Uterus (tissue), 2 donors: Measurements from ENCODE around the gene FGF9.

Experiments
- POLR2A ChIP-seq, 2 donors: fragments of 450-650 bp; IDR thresholded peaks; one replicate each; pipeline ENCODE4 v1.6.1; 2016; ENCODE audit warnings: antibody characterized with exemption in 2 of 2, mild to moderate bottlenecking in 1 of 2, moderate library complexity in 1 of 2
- TF ChIP-seq, protein P1 (sequence below), 4 experiments: fragments of 200-600 bp in 2 of 4; fragments of 450-650 bp in 2 of 4; sonication (generic) in 2 of 4; IDR thresholded peaks; one replicate each; pipeline ENCODE4 v1.5.1; 2016 to 2019; ENCODE audit warnings: antibody characterized with exemption in 4 of 4, mild to moderate bottlenecking in 2 of 4, moderate library complexity in 1 of 4

DNA sequence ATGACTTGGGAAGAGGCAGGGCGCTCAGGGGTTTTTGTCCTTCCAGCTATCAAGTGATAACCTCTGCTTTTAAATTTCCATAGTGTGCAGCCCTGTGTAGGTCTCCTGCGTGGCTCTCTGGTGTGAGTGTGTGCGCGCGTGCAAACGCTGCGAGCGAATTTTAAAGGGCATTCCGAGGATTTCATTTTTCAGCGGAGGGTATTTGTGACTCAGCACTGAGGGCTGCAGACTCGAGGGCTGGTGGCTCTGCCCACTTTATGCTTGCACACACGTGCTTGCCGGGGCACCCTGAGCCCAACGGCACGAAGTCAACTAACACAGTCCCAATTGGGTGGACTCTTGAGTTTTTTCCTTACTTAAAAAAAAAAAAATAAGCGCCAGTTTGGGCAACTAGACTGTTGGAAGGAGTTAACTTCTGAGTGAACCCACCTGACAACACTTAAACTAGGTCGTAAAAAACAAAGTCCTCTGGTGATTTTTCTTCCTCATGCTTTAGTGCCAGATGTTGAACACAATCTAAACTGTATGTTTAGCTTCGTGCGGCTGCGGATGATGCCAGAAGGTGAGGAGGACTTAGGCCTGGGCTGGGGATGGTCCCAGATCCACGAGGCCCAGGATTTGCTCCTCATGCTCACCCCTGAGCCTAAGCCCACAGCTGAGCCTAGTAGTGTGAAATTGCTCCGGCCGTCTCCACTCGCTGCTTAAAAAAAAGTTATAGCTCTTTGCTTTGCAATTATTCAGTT lies 2.1 kb downstream of the FGF9 start:
- TF ChIP-seq, protein P1, sequence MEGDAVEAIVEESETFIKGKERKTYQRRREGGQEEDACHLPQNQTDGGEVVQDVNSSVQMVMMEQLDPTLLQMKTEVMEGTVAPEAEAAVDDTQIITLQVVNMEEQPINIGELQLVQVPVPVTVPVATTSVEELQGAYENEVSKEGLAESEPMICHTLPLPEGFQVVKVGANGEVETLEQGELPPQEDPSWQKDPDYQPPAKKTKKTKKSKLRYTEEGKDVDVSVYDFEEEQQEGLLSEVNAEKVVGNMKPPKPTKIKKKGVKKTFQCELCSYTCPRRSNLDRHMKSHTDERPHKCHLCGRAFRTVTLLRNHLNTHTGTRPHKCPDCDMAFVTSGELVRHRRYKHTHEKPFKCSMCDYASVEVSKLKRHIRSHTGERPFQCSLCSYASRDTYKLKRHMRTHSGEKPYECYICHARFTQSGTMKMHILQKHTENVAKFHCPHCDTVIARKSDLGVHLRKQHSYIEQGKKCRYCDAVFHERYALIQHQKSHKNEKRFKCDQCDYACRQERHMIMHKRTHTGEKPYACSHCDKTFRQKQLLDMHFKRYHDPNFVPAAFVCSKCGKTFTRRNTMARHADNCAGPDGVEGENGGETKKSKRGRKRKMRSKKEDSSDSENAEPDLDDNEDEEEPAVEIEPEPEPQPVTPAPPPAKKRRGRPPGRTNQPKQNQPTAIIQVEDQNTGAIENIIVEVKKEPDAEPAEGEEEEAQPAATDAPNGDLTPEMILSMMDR (IDR thresholded peaks at IDR 0.05), result no peak
- TF ChIP-seq POLR2A (IDR thresholded peaks at IDR 0.05), result no peak
